ENCODE data around the gene MAP1B. TPM values are rescaled to one million over a fixed set of nuclear protein-coding genes. Genes with fewer than 3 reads are reported as not detected.
A peak's percentile ranks its signal among the peaks of the same experiment; 100 is the strongest.

The MAP1B gene
- total and polyA plus RNA-seq, 2 of the 4 experiments (the other 2 are of a cell fraction): 41.1 to 183 TPM

DNA sequence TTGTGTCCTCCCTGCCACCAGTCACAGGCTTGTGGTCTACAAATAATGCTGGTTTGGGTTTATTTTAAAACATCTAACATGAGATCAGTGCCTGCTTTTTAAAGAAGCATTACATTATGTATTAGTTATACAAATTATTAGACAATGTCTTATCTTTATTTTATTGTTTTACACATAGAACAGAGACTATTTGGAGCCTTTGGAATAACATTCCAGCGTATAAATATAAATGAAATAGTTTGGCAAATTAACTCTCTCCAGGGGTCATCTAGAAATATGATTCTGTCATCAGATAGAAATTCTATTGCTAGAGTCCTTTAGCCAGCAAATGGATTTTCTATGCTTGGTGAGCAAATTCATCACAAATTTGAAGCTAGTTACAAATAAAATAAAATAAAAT is 22.4 kb downstream of the MAP1B start:
- Histone ChIP-seq H2AK9ac (replicated peaks; ENCODE audit: low read depth, low read length, poor library complexity) (no peak overlapping the region), H3K9me3 (ENCODE audit: control insufficient read depth, insufficient read depth, low read length) (no peaks in the 10 kb centered on the region), H2BK120ac (ENCODE audit: low read depth, low read length) (no peak overlapping the region), H4K8ac (ENCODE audit: low read depth in 2 of 2, low read length in 2 of 2) (no peak overlapping the region), H4K5ac (ENCODE audit: low read depth, low read length) (no peak overlapping the region), H2BK20ac (ENCODE audit: low read depth, low read length) (no peak overlapping the region), H3K4ac (ENCODE audit: low read depth, low read length) (no peak overlapping the region), H3K18ac (ENCODE audit: low read depth, low read length) (no peak overlapping the region), H4K20me1 (ENCODE audit: insufficient read depth, low read length) (peaks cover 28% of the 10 kb centered on the region; the same call in 1 of the 2 replicates), H2BK5ac (ENCODE audit: low read depth, low read length, poor library complexity, severe bottlenecking) (no peak overlapping the region), H3K4me3 (ENCODE audit: insufficient read depth, low read depth, low read length) (no peak overlapping the region), H3K9me1 (ENCODE audit: insufficient read depth, low read length) (peaks cover 17% of the 10 kb centered on the region), H3K4me1 (ENCODE audit: control insufficient read depth, insufficient read depth, low read length) (peaks cover 21% of the 10 kb centered on the region), H3K9ac (ENCODE audit: low read depth, low read length) (no peak overlapping the region), H4K91ac (ENCODE audit: insufficient read depth, low read depth, low read length) (no peak overlapping the region), H3K79me1 (ENCODE audit: low read depth in 1 of 2, low read length in 2 of 2) (peaks cover 28 to 70% of the 10 kb centered on the region in 2 experiments), H3K27ac (ENCODE audit: insufficient read depth, low read length) (peak overlapping the region; percentile 31; the same call in 1 of the 2 replicates), H2AK5ac (ENCODE audit: low read depth, low read length) (no peak overlapping the region), H3K14ac (replicated peaks; ENCODE audit: low read depth, low read length) (no peak overlapping the region), H3K4me2 (ENCODE audit: low read depth, low read length) (no peak overlapping the region), H3K27me3 (ENCODE audit: control insufficient read depth, insufficient read depth, low read length) (no peaks in the 10 kb centered on the region), H3K36me3 (ENCODE audit: control insufficient read depth, insufficient read depth, low read length) (peaks cover 2% of the 10 kb centered on the region), H3K23ac (ENCODE audit: low read depth, low read length) (no peak overlapping the region), H2AFZ (replicated peaks; ENCODE audit: low read length, poor library complexity) (no peak overlapping the region), H3K56ac (ENCODE audit: extremely low read depth, insufficient read depth, low read length) (no peak overlapping the region), H2BK15ac (ENCODE audit: low read depth, low read length) (no peak overlapping the region)
- BruUV-seq (replicated peaks): no TSS peak
- TF ChIP-seq MAFK (IDR thresholded peaks at IDR 0.05; ENCODE audit: low read depth, low read length): no peak
- TF ChIP-seq USF2 (IDR thresholded peaks at IDR 0.05; ENCODE audit: low read depth, low read length): no peak
- no peak for TF ChIP-seq CEBPB (IDR thresholded peaks at IDR 0.05; ENCODE audit: low read depth, low read length)
- TF ChIP-seq NFE2L2 (IDR thresholded peaks at IDR 0.05; ENCODE audit: low read depth, low read length): no peak
- WGBS, 2 experiments (ENCODE audit: extremely low coverage in 2 of 2, insufficient read length in 1 of 2): no CpG with 5 or more reads among the region's 1 CpG
- peak; percentile 6; the same call in 1 of the 2 replicates for ATAC-seq (ENCODE audit: low read depth)
- intact Hi-C loops (cut with micrococcal nuclease) (loop anchor here (5.0 to 10.0 kb wide), 2 partner anchors 78 to 145 kb away; no protein-coding TSS in a partner anchor), in situ Hi-C loops (cut with MboI; ENCODE audit: low sequenced_read_pairs) (no loop called here), dilution Hi-C loops (cut with HindIII; ENCODE audit: low sequenced_read_pairs, unreplicated experiment) (no loop called here)
- POLR2A ChIA-PET (ENCODE audit: unreplicated experiment): interaction anchor here (0.7 kb wide), 1 partner anchor 30 kb away, joined by 6 read pairs; no protein-coding TSS in a partner anchor
- CTCF ChIA-PET: interaction anchor here (0.7 kb wide), 1 partner anchor 757 kb away, joined by 4 read pairs; no protein-coding TSS in a partner anchor
- DNase-seq: peak; percentile 33
